B cell (primary cell): ENCODE measurements around the gene NCOR1. TPM values are rescaled to one million over a fixed set of nuclear protein-coding genes. Genes with fewer than 3 reads are reported as not detected.

Source experiments
- ATAC-seq: fragments of 200-7000 bp; cut with Tn5 transposase; one replicate; pipeline ENCODE4 v1.10.0; 2021; ENCODE audit warnings: low read depth, mild to moderate bottlenecking, moderate number of reproducible peaks, moderate library complexity
- CTCF ChIA-PET: fragments of 350-600 bp; sonication (Branson Sonifier 250); formaldehyde crosslinking; loops from one replicate; lab custom pipeline; 2021; ENCODE audit warnings: antibody characterized with exemption, inconsistent platforms; lab: Charles Lee
- POLR2A ChIA-PET: fragments of 350-600 bp; sonication (Branson Sonifier 250); formaldehyde crosslinking; loops from one replicate; lab custom pipeline; 2021; ENCODE audit warnings: antibody characterized with exemption; lab: Charles Lee
- DNase-seq: peaks from one replicate; pipeline ENCODE4 v3.0.0; 2013
- H2AFZ ChIP-seq: 2 replicates; pipeline ENCODE4 v1.6.1; 2012; ENCODE audit warnings: mild to moderate bottlenecking, low read depth, low read length; ENCODE audit not compliant: insufficient read depth, poor library complexity, severe bottlenecking
- H3K27ac ChIP-seq, 2 donors: 1 replicate in 1 of 2; 2 replicates in 1 of 2; pipeline ENCODE4 v1.5.1; 2012 to 2013; ENCODE audit warnings: low read length in 2 of 2, mild to moderate bottlenecking in 2 of 2, moderate library complexity in 1 of 2
- H3K27me3 ChIP-seq, 4 experiments: fragments of 200-600 bp in 1 of 4; sonication (generic) in 1 of 4; replicated peaks in 1 of 4; 1 replicate in 2 of 4; 2 replicates in 2 of 4; pipeline versions ENCODE4 v1.6.1 to v1.7.0; 2013 to 2016; ENCODE audit warnings: low read length in 3 of 4, mild to moderate bottlenecking in 2 of 4, mixed read lengths in 1 of 4, moderate library complexity in 1 of 4; ENCODE audit not compliant: insufficient read depth in 4 of 4, control insufficient read depth in 3 of 4; ENCODE audit errors: control extremely low read depth in 1 of 4
- H3K36me3 ChIP-seq, 2 experiments: replicated peaks in 1 of 2; 1 replicate in 1 of 2; 2 replicates in 1 of 2; pipeline versions ENCODE4 v1.6.1 to v1.7.1; 2013; ENCODE audit warnings: low read length in 1 of 2; ENCODE audit not compliant: insufficient read depth in 2 of 2, control insufficient read depth in 1 of 2; ENCODE audit errors: control extremely low read depth in 1 of 2, extremely low read depth in 1 of 2
- H3K4me1 ChIP-seq, 2 donors: fragments of 200-600 bp in 1 of 2; sonication (generic) in 1 of 2; 1 replicate in 1 of 2; 2 replicates in 1 of 2; pipeline versions ENCODE4 v1.5.1 to v1.6.1; 2013 to 2017; ENCODE audit warnings: low read length in 2 of 2; ENCODE audit not compliant: control insufficient read depth in 2 of 2, insufficient read depth in 2 of 2
- H3K4me2 ChIP-seq: replicated peaks from 2 replicates; pipeline ENCODE3; 2012; ENCODE audit warnings: mild to moderate bottlenecking, low read depth, low read length; ENCODE audit not compliant: poor library complexity, severe bottlenecking
- H3K4me3 ChIP-seq, 5 experiments: fragments of 200-600 bp in 1 of 5; sonication (generic) in 1 of 5; 1 replicate in 3 of 5; 2 replicates in 2 of 5; pipeline versions ENCODE4 v1.5.1 to v1.7.0; 2011 to 2016; ENCODE audit warnings: low read length in 4 of 5, mild to moderate bottlenecking in 4 of 5, low read depth in 2 of 5, control low read depth in 1 of 5, moderate library complexity in 1 of 5; ENCODE audit not compliant: insufficient read depth in 1 of 5; ENCODE audit errors: control extremely low read depth in 1 of 5, extremely low read depth in 1 of 5
- H3K79me2 ChIP-seq: fragments of 200-600 bp; sonication (generic); one replicate; pipeline ENCODE4 v1.6.0; 2016; ENCODE audit warnings: low read length; ENCODE audit not compliant: control insufficient read depth, insufficient read depth
- H3K9ac ChIP-seq: fragments of 200-600 bp; sonication (generic); 2 replicates; pipeline ENCODE4 v1.6.1; 2017; ENCODE audit warnings: mild to moderate bottlenecking, low read length, moderate library complexity
- H3K9me3 ChIP-seq, 3 donors: one replicate each; pipeline versions ENCODE4 v1.6.1 to v1.7.1; 2013; ENCODE audit warnings: low read length in 2 of 3; ENCODE audit not compliant: control insufficient read depth in 2 of 3, insufficient read depth in 1 of 3; ENCODE audit errors: control extremely low read depth in 1 of 3
- H4K20me1 ChIP-seq: 2 replicates; pipeline ENCODE4 v1.6.0; 2012; ENCODE audit warnings: mild to moderate bottlenecking, low read length; ENCODE audit not compliant: insufficient read depth, control insufficient read depth, poor library complexity, severe bottlenecking
- H3K27ac Mint-ChIP-seq: one replicate; pipeline ENCODE4 v1.8.0; 2021; ENCODE audit warnings: mixed read lengths
- H3K27me3 Mint-ChIP-seq: one replicate; pipeline ENCODE4 v1.8.0; 2021; ENCODE audit warnings: mixed read lengths
- H3K4me1 Mint-ChIP-seq: one replicate; pipeline ENCODE4 v1.8.0; 2021; ENCODE audit warnings: mixed read lengths
- H3K4me3 Mint-ChIP-seq: one replicate; pipeline ENCODE4 v1.8.0; 2021; ENCODE audit warnings: mixed read lengths
- H3K9me3 Mint-ChIP-seq: one replicate; pipeline ENCODE4 v1.8.0; 2022; ENCODE audit warnings: mixed read lengths; ENCODE audit not compliant: insufficient read depth
- EZH2 ChIP-seq: IDR thresholded peaks from 2 replicates; pipeline ENCODE4 v1.6.1; 2012; ENCODE audit warnings: borderline replicate concordance, low read depth, mild to moderate bottlenecking, moderate library complexity, low read length; ENCODE audit not compliant: insufficient read depth, poor library complexity, severe bottlenecking
- WGBS: methylation state at CpG from one replicate; pipeline ENCODE4 v1.1.5; 2013; ENCODE audit warnings: missing lambda C conversion rate; ENCODE audit not compliant: insufficient coverage; 5-methylcytosine and 5-hydroxymethylcytosine counted together
- intact Hi-C: fragments of 100-400 bp; cut with micrococcal nuclease; formaldehyde crosslinking; loops from one replicate; pipeline ENCODE4 v1.10.0; 2022
- polyA plus RNA-seq: library from polyadenylated mRNA; depleted of rRNA; stranded (reverse); fragments of >200 nt; gene quantifications from 2 replicates; pipeline ENCODE4 v1.2.3, GENCODE V29; 2012
- total RNA-seq, 2 donors: library from RNA; stranded (reverse); fragments of 120-200 nt in 1 of 2; gene quantifications; 1 replicate in 1 of 2; 2 replicates in 1 of 2; pipeline versions ENCODE4 v1.2.3 to v1.2.4, GENCODE V29; 2013 to 2022
- TF ChIP-seq, protein P1 (sequence below): fragments of 200-600 bp; IDR thresholded peaks from one replicate; pipeline ENCODE4 v1.8.0; 2022; ENCODE audit warnings: antibody characterized with exemption, mild to moderate bottlenecking

Gene NCOR1
- total and polyA plus RNA-seq, 2 donors (not counting 1 experiment from before 2014, with no cell fraction given) = 46.3 to 217 TPM

DNA sequence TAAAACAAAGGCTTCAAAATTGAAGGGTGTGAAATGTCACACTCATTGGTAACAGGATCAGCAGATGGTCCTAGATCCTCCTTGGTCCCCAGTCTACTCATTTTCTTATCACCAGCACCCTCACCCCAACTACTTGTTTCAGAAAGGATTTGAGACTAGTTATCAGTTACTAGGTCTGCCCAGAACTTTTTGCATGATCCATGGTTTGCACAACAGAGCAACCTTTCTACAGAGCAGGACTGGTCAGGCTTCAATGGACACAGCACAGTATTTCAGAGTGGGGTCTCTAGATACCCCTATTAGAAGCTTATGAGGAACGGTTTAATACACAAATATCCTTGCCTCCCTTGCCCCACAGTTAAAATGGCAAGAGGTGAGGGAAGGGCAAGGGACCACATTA lies 190.1 kb downstream of the NCOR1 start:
- H3K27me3 ChIP-seq = no peaks in the 10 kb centered on the region
- WGBS = no CpG with 5 or more reads among the region's 1 CpG
- ATAC-seq (no peak), DNase-seq (no peak)
- H4K20me1 ChIP-seq = no peaks in the 10 kb centered on the region
- H3K27ac ChIP-seq = no peak overlapping the region
- Mint-ChIP-seq H3K4me3 (no peak overlapping the region), H3K9me3 (no peaks in the 10 kb centered on the region), H3K27ac (no peak overlapping the region), H3K27me3 (no peaks in the 10 kb centered on the region), H3K4me1 (peaks cover 12% of the 10 kb centered on the region)
- no peak overlapping the region for H3K9ac ChIP-seq
- peaks cover 21 to 61% of the 10 kb centered on the region in 2 experiments for H3K36me3 ChIP-seq
- no peak overlapping the region for H3K4me2 ChIP-seq
- intact Hi-C loops = no loop called here
- ChIA-PET POLR2A (interaction anchor here (0.6 kb wide), 1 partner anchor 506 kb away, joined by 5 read pairs; no protein-coding TSS in a partner anchor), CTCF (no interaction called here)
- no peak for TF ChIP-seq EZH2
- TF ChIP-seq, protein P1, sequence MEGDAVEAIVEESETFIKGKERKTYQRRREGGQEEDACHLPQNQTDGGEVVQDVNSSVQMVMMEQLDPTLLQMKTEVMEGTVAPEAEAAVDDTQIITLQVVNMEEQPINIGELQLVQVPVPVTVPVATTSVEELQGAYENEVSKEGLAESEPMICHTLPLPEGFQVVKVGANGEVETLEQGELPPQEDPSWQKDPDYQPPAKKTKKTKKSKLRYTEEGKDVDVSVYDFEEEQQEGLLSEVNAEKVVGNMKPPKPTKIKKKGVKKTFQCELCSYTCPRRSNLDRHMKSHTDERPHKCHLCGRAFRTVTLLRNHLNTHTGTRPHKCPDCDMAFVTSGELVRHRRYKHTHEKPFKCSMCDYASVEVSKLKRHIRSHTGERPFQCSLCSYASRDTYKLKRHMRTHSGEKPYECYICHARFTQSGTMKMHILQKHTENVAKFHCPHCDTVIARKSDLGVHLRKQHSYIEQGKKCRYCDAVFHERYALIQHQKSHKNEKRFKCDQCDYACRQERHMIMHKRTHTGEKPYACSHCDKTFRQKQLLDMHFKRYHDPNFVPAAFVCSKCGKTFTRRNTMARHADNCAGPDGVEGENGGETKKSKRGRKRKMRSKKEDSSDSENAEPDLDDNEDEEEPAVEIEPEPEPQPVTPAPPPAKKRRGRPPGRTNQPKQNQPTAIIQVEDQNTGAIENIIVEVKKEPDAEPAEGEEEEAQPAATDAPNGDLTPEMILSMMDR = no peak
- no peaks in the 10 kb centered on the region for H3K4me1 ChIP-seq
- H3K79me2 ChIP-seq = peaks cover 3% of the 10 kb centered on the region
- H3K9me3 ChIP-seq = no peaks in the 10 kb centered on the region
- H2AFZ ChIP-seq = no peak overlapping the region
- no peak overlapping the region for H3K4me3 ChIP-seq

DNA sequence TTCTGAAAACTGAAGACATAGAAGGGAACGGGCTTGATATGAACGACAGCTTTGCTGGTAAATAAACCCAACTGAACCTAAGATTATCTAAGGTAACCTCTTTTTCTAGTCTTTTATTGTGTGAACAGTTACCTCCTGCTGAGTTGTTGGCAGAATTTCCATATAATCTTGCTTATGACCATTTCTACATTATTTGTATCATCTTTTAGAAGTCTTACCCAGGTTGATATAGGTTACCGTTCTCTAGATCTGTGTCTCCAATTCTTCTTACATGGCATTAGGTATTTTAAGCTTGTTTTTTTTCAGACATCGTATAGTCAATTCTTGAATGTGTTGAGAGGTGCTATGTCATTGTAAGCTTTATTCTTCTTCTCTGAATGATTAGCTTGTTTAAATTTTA lies 191.5 kb downstream of the NCOR1 start:
- WGBS = no CpG with 5 or more reads among the region's 4 CpGs
- Mint-ChIP-seq H3K27me3 (no peaks in the 10 kb centered on the region), H3K4me1 (peaks cover 12% of the 10 kb centered on the region), H3K27ac (no peak overlapping the region), H3K4me3 (no peak overlapping the region), H3K9me3 (no peaks in the 10 kb centered on the region)
- no peak overlapping the region for H3K27ac ChIP-seq
- no peaks in the 10 kb centered on the region for H3K27me3 ChIP-seq
- H3K4me1 ChIP-seq = no peaks in the 10 kb centered on the region
- no peak for ATAC-seq
- H3K4me3 ChIP-seq = no peak overlapping the region
- intact Hi-C loops = no loop called here
- H3K4me2 ChIP-seq = no peak overlapping the region
- peaks cover 18 to 55% of the 10 kb centered on the region in 2 experiments for H3K36me3 ChIP-seq
- no peaks in the 10 kb centered on the region for H4K20me1 ChIP-seq
- H3K9me3 ChIP-seq = no peaks in the 10 kb centered on the region
- TF ChIP-seq EZH2 = no peak
- TF ChIP-seq, protein P1 = no peak
- no peak overlapping the region for H2AFZ ChIP-seq
- ChIA-PET POLR2A (no interaction called here), CTCF (no interaction called here)
- H3K9ac ChIP-seq = no peak overlapping the region
- peaks cover 3% of the 10 kb centered on the region for H3K79me2 ChIP-seq
- DNase-seq = no peak
